NCI-H2196 treated with DMSO at 0.1 percent for 48 hours (cell line): Measurements from ENCODE around the gene RPL37.
"Not testable (repeated sequence)": the region's sequence is repeated elsewhere in the genome, so short reads cannot be mapped to it uniquely, and the experiment has no call there.

Experiments used
- DNase-seq: peaks from one replicate; lab custom pipeline; 2025; ENCODE audit not compliant: unreplicated experiment; lab: John Stamatoyannopoulos, UW

Gene RPL37

GRCh38 chr5:40834391-40834848 lies 602 bp downstream of the RPL37 start:
- no peak for DNase-seq

- DNase-seq = no peak
Observed at GRCh38 chr5:40833712-40834229, 1.3 kb downstream of the RPL37 start.

- no peak for DNase-seq
Observed at GRCh38 chr5:40832345-40832744, 2.7 kb downstream of the RPL37 start.

GRCh38 chr5:40831346-40832210 lies 3.4 kb downstream of the RPL37 start:
- DNase-seq = no peak

GRCh38 chr5:40829748-40830533 lies 5.1 kb downstream of the RPL37 start:
- DNase-seq = no peak

GRCh38 chr5:40828690-40829661 lies 6.0 kb downstream of the RPL37 start:
- no peak for DNase-seq

- no peak for DNase-seq
Observed at GRCh38 chr5:40828021-40828631, 6.9 kb downstream of the RPL37 start.

- no peak for DNase-seq
Observed at GRCh38 chr5:40827188-40827977, 7.6 kb downstream of the RPL37 start.

- no peak for DNase-seq
Observed at GRCh38 chr5:40826489-40827187, 8.4 kb downstream of the RPL37 start.

GRCh38 chr5:40825461-40826043 lies 9.5 kb downstream of the RPL37 start:
- DNase-seq = not testable (repeated sequence)

GRCh38 chr5:40823459-40823858 lies 11.6 kb downstream of the RPL37 start:
- DNase-seq = no peak

GRCh38 chr5:40813698-40814281 lies 21.2 kb downstream of the RPL37 start:
- DNase-seq = no peak

- no peak for DNase-seq
Observed at GRCh38 chr5:40812125-40812524, 22.9 kb downstream of the RPL37 start.

- no peak for DNase-seq
Observed at GRCh38 chr5:40801771-40802562, 33.1 kb downstream of the RPL37 start.

GRCh38 chr5:40799258-40799657 lies 35.8 kb downstream of the RPL37 start:
- DNase-seq = no peak

GRCh38 chr5:40798801-40799210 lies 36.2 kb downstream of the RPL37 start:
- DNase-seq = no peak
